HG03457 (cell line): ENCODE data around the gene KYAT1.

Source experiments
- ATAC-seq: cut with Tn5 transposase; IDR thresholded peaks from one replicate; pipeline ENCODE4 v1.9.1; 2021; ENCODE audit warnings: moderate number of reproducible peaks; ENCODE audit not compliant: unreplicated experiment

The KYAT1 gene

DNA sequence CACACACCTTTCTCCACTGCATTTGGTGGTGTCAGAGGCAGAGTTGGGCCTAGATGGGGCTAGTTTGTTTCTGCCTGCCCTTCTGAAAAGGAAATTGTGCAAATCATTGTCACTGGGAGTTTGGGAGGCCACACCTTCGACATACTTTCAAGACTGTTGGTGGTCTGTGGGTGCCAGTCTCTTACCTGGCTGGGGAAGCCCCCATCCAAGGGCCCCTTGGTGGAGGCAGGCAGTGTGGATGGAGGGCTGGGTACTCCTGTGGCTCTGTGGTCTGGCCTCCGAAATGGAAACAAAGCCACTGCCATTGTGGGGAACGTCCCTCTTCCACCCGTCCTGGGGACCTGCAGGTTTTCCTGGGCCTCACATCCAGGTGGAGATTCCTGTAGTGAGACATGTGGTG is 28.1 kb upstream of the KYAT1 start:
- no peak for ATAC-seq

- ATAC-seq, result no peak
Observed at GRCh38 chr9:128908372-128908771, 26.6 kb upstream of the KYAT1 start.

DNA sequence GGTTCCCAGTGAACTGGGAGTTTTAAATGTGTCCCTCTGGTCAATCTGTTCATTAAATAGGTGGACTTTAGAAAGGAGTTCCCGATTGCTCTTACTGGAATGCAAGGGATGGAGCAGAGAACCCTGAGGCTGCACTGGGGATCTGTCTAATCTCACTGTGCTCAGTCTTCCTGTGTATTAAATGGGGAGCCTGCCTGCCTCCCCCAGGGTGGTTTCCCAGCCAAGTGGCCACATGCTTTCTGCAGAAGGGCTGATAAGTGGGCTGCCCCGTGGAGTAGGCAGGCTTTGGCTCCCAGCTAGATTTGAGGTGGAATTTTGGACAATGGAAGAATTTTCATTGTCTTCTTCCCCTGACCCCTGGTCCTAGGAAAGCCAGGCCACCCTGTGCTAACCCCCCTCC is 25.0 kb upstream of the KYAT1 start:
- ATAC-seq, result no peak

DNA sequence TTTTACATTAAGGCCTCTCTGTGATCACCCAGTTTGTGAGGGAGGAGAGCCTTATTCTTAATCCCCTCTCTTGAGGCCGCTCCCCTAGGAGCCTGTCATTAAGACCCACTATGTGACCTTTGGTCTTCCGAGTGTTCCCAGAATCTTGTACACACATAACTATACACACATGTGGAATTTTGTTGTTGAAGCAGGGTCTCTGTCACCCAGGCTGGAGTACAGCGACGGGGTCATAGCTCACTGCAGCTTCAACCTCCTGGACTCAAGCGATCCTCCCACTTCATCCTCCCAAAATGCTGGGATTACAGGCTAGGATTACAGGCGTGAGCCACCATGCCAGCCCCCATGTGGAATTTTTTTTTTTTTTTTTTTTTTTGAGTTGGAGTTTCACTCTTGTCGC is 24.2 kb upstream of the KYAT1 start:
- no peak for ATAC-seq

GRCh38 chr9:128903871-128904620 is 22.3 kb upstream of the KYAT1 start:
- ATAC-seq, result no peak

- ATAC-seq, result no peak
Observed at GRCh38 chr9:128903079-128903461, 21.3 kb upstream of the KYAT1 start.

- ATAC-seq, result no peak
Observed at GRCh38 chr9:128902351-128903078, 20.8 kb upstream of the KYAT1 start.

DNA sequence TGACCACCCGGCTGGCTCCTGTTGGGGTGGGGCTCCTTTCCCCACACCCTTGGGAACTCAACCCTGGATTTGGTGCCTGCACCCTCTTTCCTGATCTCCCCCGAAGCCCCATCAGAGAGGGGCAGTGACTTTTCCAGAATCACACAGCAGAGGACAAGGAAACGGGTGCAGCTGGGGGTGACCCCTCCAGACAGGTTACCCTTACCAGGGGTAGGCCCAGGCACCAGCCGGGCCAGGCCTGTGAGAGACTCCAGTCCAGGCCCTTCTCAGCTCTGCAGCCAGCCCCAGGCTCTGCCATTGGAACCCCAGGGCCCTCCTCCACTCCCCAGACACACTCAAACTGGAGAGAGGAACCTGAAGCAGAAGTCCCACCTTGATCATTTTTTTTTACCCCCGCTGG is 20.1 kb upstream of the KYAT1 start:
- no peak for ATAC-seq

GRCh38 chr9:128901379-128901778 is 19.6 kb upstream of the KYAT1 start:
- ATAC-seq, result no peak

GRCh38 chr9:128899566-128900322 is 18.0 kb upstream of the KYAT1 start:
- ATAC-seq, result no peak

DNA sequence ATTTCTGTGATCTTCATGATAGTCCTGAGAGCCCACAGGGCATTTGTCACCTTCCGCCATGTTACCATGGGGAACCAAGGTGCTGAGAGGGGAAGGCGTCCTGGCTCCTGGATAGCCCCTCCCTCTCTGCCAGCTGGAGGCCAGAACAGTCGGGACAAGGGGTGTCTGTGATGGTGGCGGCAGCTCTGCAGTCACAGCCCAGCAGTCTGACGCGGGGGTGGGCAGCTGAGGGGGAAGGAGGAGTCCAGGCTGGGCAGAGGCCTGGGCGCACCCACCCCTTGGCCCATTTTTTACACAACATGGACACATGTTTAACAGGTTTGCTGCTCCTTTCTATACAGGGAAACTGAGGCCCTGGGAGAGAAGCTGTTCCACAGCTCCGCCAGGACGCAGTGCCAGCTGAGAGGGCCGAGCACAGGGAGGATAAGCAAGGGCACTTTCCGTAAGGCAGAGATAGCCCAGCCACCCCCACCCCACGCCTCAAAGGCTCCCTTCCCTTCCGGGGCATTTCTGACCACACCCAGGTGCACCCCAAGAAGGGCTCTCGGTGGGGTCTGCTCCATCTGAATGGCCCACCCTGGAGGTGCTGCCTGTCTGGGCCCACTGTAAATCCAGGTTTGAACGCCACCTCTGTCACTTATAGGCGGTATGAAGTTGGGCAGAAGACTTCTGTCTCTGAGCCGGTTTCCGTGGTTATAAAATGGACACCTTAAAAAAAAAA is 17.3 kb upstream of the KYAT1 start:
- no peak for ATAC-seq

DNA sequence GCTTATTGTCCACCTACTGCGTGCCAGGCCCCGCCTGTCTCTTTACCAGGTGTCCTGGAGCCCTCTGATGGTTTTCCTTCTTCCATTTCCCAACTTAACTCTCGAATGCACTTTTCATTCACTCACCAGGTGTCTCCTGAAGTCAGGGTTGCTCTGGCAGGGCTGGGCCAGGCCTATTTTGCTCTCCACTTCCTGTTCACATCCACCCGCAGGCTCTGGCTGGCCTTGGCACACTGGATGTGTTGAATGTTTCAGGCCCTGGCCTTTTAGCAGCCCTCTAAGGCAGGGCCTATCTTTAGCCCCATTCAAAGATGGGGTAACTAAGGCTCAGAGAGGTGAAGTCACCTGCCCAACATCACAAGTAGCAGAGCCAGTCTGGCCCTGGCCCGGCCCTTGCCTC is 16.6 kb upstream of the KYAT1 start:
- no peak for ATAC-seq

DNA sequence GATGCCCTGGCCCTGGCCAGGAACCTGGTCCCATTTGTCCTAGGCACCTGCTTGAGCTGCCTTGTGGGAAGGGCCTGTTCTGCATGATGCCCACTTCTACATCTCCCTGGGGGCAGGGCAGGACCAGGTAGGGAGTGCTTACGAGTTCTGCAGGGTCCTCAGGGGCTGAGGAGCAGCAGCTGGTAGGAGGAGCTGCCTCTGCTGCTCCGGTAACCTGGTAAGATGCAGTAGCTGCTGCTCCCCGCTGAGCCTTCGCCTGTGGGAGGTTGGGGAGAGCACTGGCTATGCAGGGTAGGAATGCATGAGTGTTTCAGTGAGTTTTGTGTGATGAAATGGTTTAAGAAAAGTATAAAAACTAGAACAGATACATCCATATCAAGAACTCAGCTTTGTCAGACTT is 13.8 kb upstream of the KYAT1 start:
- no peak for ATAC-seq

DNA sequence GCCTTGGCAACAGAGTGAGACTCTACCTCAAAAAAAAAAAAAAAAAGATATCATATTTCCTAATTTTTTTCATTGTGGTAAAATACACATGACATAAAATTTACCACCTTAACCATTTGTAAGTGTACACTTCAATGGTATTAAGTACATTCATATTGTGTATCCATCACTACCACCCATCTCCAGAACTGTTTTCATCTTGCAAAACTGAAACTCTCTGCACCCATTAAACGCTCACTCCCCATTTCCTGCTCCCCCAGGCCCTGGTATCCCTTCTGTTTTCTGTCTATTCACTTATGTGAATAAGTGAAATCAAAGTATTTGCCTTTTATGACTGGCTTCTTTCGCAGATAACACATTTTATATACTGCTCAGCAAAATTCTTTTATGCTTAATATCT is 13.0 kb upstream of the KYAT1 start:
- ATAC-seq, result no peak

- no peak for ATAC-seq
Observed at GRCh38 chr9:128893354-128893753, 11.6 kb upstream of the KYAT1 start.

DNA sequence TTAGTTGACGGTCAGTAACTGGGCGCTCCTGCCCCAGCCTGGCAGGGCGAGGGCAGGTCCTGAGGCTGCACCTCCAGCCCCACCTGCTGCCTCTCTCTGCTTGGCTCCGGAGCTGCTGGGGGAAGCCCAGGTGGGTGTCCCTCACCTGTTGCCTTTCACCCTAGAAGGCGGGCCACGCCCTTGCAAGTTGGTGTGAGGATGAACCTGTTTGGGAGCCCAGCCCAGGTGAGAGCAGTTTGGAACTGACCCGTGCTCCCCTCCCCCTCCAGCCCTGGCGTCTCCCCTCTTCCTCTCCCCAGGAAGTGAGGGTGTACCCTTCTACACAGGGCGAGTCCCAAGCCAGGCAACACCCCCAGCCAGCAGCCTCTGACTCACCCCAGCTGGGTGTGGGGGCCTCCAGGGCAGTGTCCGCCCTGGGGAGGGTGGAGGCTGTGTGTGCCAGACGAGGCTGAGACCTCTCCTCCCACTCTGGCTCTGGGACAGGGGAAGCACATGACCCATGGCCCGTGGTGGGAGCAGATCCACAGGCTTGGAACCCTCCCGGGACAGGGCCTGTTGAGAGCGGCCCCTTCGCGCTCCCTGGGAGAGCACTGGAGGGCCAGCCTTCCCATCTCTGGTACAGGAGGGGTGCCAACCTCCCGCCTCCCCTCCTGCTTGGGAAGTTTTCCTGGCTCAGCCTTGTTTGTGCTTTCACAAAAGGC is 10.6 kb upstream of the KYAT1 start:
- no peak for ATAC-seq

GRCh38 chr9:128891321-128892220 is 9.8 kb upstream of the KYAT1 start:
- ATAC-seq, result no peak

DNA sequence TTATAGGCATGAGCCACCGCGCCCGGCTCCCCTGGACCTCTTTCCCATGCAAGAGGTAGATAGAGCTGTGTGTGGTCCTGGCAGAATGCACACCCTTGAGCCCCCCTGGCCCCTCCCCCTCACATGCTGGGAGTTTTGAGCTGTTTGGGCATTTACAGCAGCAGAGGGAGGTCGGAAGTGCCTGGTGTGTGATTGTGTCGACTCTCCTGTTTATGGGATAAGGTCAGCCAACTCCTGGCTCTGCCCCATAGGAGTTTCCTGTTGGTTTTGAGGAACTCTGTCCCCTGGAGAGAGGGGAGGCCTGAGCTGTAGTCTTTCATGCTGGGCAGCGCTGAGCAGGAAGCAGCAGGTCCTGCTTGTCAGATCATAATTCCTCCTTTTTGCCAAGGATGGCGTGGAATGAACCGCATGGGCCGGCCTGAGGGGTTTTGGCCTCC is 6.2 kb upstream of the KYAT1 start:
- no peak for ATAC-seq

GRCh38 chr9:128887049-128887448 is 5.3 kb upstream of the KYAT1 start:
- ATAC-seq, result no peak
